ENCODE results near the gene MEIS2. TPM values are rescaled to one million over a fixed set of nuclear protein-coding genes. Genes with fewer than 3 reads are reported as not detected.

The MEIS2 gene
- total RNA-seq, 1 experiment from 2014 or later = 28.7 TPM

- Mint-ChIP-seq H3K4me3 (ENCODE audit: unreplicated experiment) (peak overlapping the region; percentile 90), H3K27ac (ENCODE audit: unreplicated experiment) (peak overlapping the region; percentile 91), H3K4me1 (ENCODE audit: low read depth, unreplicated experiment) (peaks cover 17% of the 10 kb centered on the region), H3K36me3 (ENCODE audit: insufficient read depth, unreplicated experiment) (peaks cover 37% of the 10 kb centered on the region), H3K9me3 (ENCODE audit: unreplicated experiment) (no peaks in the 10 kb centered on the region), H3K27me3 (ENCODE audit: insufficient read depth, unreplicated experiment) (no peaks in the 10 kb centered on the region)
- TF ChIP-seq, protein P1, sequence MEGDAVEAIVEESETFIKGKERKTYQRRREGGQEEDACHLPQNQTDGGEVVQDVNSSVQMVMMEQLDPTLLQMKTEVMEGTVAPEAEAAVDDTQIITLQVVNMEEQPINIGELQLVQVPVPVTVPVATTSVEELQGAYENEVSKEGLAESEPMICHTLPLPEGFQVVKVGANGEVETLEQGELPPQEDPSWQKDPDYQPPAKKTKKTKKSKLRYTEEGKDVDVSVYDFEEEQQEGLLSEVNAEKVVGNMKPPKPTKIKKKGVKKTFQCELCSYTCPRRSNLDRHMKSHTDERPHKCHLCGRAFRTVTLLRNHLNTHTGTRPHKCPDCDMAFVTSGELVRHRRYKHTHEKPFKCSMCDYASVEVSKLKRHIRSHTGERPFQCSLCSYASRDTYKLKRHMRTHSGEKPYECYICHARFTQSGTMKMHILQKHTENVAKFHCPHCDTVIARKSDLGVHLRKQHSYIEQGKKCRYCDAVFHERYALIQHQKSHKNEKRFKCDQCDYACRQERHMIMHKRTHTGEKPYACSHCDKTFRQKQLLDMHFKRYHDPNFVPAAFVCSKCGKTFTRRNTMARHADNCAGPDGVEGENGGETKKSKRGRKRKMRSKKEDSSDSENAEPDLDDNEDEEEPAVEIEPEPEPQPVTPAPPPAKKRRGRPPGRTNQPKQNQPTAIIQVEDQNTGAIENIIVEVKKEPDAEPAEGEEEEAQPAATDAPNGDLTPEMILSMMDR (IDR thresholded peaks at IDR 0.05; ENCODE audit: insufficient read depth in 1 of 2, low read depth in 1 of 2, low read length in 1 of 2, severe bottlenecking in 1 of 2, unreplicated experiment in 1 of 2) = no peak
- BruUV-seq (replicated peaks) = TSS peak; percentile 37
- CTCF ChIA-PET = interaction anchor here (0.5 to 0.7 kb wide), 2 partner anchors 14 to 600 kb away, joined by 3 read pairs; no protein-coding TSS in a partner anchor
- Histone ChIP-seq H3K27me3 (replicated peaks; ENCODE audit: control insufficient read depth, insufficient read depth, low read length) (no peaks in the 10 kb centered on the region), H3K4me1 (peaks cover 5% of the 10 kb centered on the region; the same call in 1 of the 2 replicates), H3K36me3 (ENCODE audit: control insufficient read depth, insufficient read depth, low read length) (no peaks in the 10 kb centered on the region), H3K4me3 (ENCODE audit: low read depth, low read length) (peak overlapping the region; percentile 89), H3K9me3 (no peaks in the 10 kb centered on the region)
- DNase-seq = peak; percentile 40 to 49
- POLR2A ChIA-PET = no interaction called here
- intact Hi-C loops (cut with micrococcal nuclease; ENCODE audit: unreplicated experiment) = loop anchor here (1.0 to 5.0 kb wide), 4 partner anchors 11 to 122 kb away; no protein-coding TSS in a partner anchor
Measured at GRCh38 chr15:37099319-37100108, 835 bp downstream of the MEIS2 start.

GRCh38 chr15:37098468-37099318 lies 1.7 kb downstream of the MEIS2 start:
- intact Hi-C loops (cut with micrococcal nuclease; ENCODE audit: unreplicated experiment) = no loop called here
- Mint-ChIP-seq H3K27ac (ENCODE audit: unreplicated experiment) (peak overlapping the region; percentile 91), H3K4me1 (ENCODE audit: low read depth, unreplicated experiment) (peaks cover 17% of the 10 kb centered on the region), H3K4me3 (ENCODE audit: unreplicated experiment) (peak overlapping the region; percentile 90), H3K9me3 (ENCODE audit: unreplicated experiment) (no peaks in the 10 kb centered on the region), H3K27me3 (ENCODE audit: insufficient read depth, unreplicated experiment) (no peaks in the 10 kb centered on the region), H3K36me3 (ENCODE audit: insufficient read depth, unreplicated experiment) (peaks cover 37% of the 10 kb centered on the region)
- Histone ChIP-seq H3K27me3 (replicated peaks; ENCODE audit: control insufficient read depth, insufficient read depth, low read length) (no peaks in the 10 kb centered on the region), H3K9me3 (no peaks in the 10 kb centered on the region), H3K4me3 (ENCODE audit: low read depth, low read length) (peak overlapping the region; percentile 89), H3K36me3 (ENCODE audit: control insufficient read depth, insufficient read depth, low read length) (no peaks in the 10 kb centered on the region), H3K4me1 (peaks cover 5% of the 10 kb centered on the region; the same call in 1 of the 2 replicates)
- peak in 1 of 2 experiments; percentile 50 for DNase-seq
- TF ChIP-seq, protein P1 (IDR thresholded peaks at IDR 0.05; ENCODE audit: insufficient read depth in 1 of 2, low read depth in 1 of 2, low read length in 1 of 2, severe bottlenecking in 1 of 2, unreplicated experiment in 1 of 2) = no peak
- no TSS peak for BruUV-seq (replicated peaks)
- ChIA-PET CTCF (no interaction called here), POLR2A (no interaction called here)

Measured in Caco-2 (cell line).